GM12891 (cell line): ENCODE measurements around the gene CCDC9B.

Experiments used
- PAX5 ChIP-seq: IDR thresholded peaks from 2 replicates; pipeline ENCODE4 v1.6.1; 2011; ENCODE audit warnings: low read length, moderate library complexity, mild to moderate bottlenecking; ENCODE audit not compliant: insufficient read depth, severe bottlenecking
- POLR2A ChIP-seq: IDR thresholded peaks from 2 replicates; pipeline ENCODE4 v1.6.1; 2011; ENCODE audit warnings: low read depth, low read length, control low read depth
- POLR2AphosphoS5 ChIP-seq: IDR thresholded peaks from 2 replicates; pipeline ENCODE4 v1.6.1; 2011; ENCODE audit warnings: low read depth, low read length, control low read depth
- POU2F2 ChIP-seq: IDR thresholded peaks from 2 replicates; pipeline ENCODE4 v1.6.1; 2011; ENCODE audit warnings: low read depth, mild to moderate bottlenecking, control low read depth, low read length, moderate library complexity
- SPI1 ChIP-seq: IDR thresholded peaks from 2 replicates; pipeline ENCODE4 v1.6.1; 2011; ENCODE audit warnings: low read depth, low read length, control low read depth
- TAF1 ChIP-seq: IDR thresholded peaks from 2 replicates; pipeline ENCODE4 v1.6.1; 2011; ENCODE audit warnings: low read depth, low read length, control low read depth

DNA sequence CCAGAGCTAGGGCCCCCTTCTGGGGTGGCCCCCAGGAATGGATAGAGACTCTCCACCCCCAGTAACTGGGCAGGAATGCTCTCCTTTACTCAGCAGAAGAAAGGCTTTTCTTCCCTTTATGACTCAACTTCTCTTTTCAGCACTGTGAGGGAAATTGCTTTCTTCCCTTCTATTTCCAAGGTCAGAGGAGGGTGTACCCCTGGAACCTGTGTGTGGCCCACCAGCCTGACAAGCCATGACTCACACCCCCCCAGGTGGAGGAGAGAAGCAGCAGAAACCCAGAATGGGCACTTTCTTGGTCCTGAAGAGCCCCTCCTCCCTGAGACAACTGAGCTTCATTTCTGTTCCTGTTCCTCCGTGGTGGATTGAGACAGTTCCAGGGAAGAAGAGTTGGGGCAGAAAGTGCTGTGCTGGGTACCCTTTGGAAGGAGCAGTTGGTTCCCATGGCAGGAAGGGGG lies 55.2 kb downstream of the CCDC9B start:
- TF ChIP-seq POLR2A (no peak), POLR2AphosphoS5 (no peak), SPI1 (no peak), TAF1 (no peak), PAX5 (no peak), POU2F2 (no peak)
